ENCODE results near the gene PLXNB3. TPM values are rescaled to one million over a fixed set of nuclear protein-coding genes. Genes with fewer than 3 reads are reported as not detected.

PLXNB3 gene
- total and polyA plus RNA-seq, 10 donors = 0.48 to 2.8 (median 1.5) TPM

GRCh38 chrX:153777261-153778090 lies 13.4 kb downstream of the PLXNB3 start:
- Histone ChIP-seq H3K9me3 (no peaks in the 10 kb centered on the region), H3K4me3 (no peak overlapping the region), H3K36me3 (no peaks in the 10 kb centered on the region), H3K27me3 (replicated peaks in 1 of 7) (peaks cover 0 to 46% (median 8%) of the 10 kb centered on the region in 7 donors), H3K4me1 (peaks cover 0 to 12% (median 6%) of the 10 kb centered on the region in 6 donors), H3K27ac (no peak overlapping the region)
- peak; percentile 69 for DNase-seq
- TF ChIP-seq CTCF (IDR thresholded peaks at IDR 0.05 in 8 of 11, conservative IDR thresholded peaks at IDR 0.05 in 3 of 11) (no peak), POLR2A (IDR thresholded peaks at IDR 0.05) (no peak), POLR2AphosphoS5 (IDR thresholded peaks at IDR 0.05) (no peak)
- intact Hi-C loops (cut with DNase I; ENCODE audit: low total_unique reads) = no loop called here
- 84 to 88% (median 86%) methylated on average over 28 to 34 of the region's 34 CpGs; no CpG with 5 or more reads in 1 of the 5 donors for WGBS, 5 donors

- H3K4me1 ChIP-seq = peaks cover 0 to 19% (median 6%) of the 10 kb centered on the region in 6 donors
- TF ChIP-seq POLR2A (IDR thresholded peaks at IDR 0.05) (no peak), CTCF (IDR thresholded peaks at IDR 0.05 in 8 of 11, conservative IDR thresholded peaks at IDR 0.05 in 3 of 11) (no peak), POLR2AphosphoS5 (IDR thresholded peaks at IDR 0.05) (no peak)
- peak; percentile 63 for DNase-seq
- intact Hi-C loops (cut with DNase I; ENCODE audit: low total_unique reads) = no loop called here
- H3K9me3 ChIP-seq = no peaks in the 10 kb centered on the region
- H3K27me3 ChIP-seq (replicated peaks in 1 of 7) = peaks cover 0 to 46% (median 8%) of the 10 kb centered on the region in 7 donors
- H3K4me3 ChIP-seq = no peak overlapping the region
- H3K27ac ChIP-seq = no peak overlapping the region
- 74 to 86% (median 82%) methylated on average over 12 to 17 of the region's 17 CpGs; no CpG with 5 or more reads in 1 of the 5 donors for WGBS, 5 donors
- peaks cover 0 to under 1% (median 0%) of the 10 kb centered on the region in 6 donors for H3K36me3 ChIP-seq
These were observed 14.1 kb downstream of the PLXNB3 start for GRCh38 chrX:153778181-153778580.

GRCh38 chrX:153778684-153779101 lies 14.6 kb downstream of the PLXNB3 start:
- intact Hi-C loops (cut with DNase I; ENCODE audit: low total_unique reads) = no loop called here
- Histone ChIP-seq H3K9me3 (no peaks in the 10 kb centered on the region), H3K4me1 (peaks cover 0 to 24% (median 6%) of the 10 kb centered on the region in 6 donors), H3K27ac (no peak overlapping the region), H3K27me3 (replicated peaks in 1 of 7) (peaks cover 0 to 46% (median 8%) of the 10 kb centered on the region in 7 donors), H3K4me3 (no peak overlapping the region), H3K36me3 (peaks cover 0 to 6% (median 0%) of the 10 kb centered on the region in 6 donors)
- DNase-seq = peak; percentile 68
- TF ChIP-seq POLR2AphosphoS5 (IDR thresholded peaks at IDR 0.05) (no peak), POLR2A (IDR thresholded peaks at IDR 0.05) (no peak), CTCF (IDR thresholded peaks at IDR 0.05 in 8 of 11, conservative IDR thresholded peaks at IDR 0.05 in 3 of 11) (no peak)
- 83 to 100% (median 84%) methylated on average over 2 to 16 of the region's 16 CpGs for WGBS, 5 donors

Data from spleen (tissue), 11 donors.